HCT116 (cell line): ENCODE data around the gene TENT5A. TPM values are rescaled to one million over a fixed set of nuclear protein-coding genes. Genes with fewer than 3 reads are reported as not detected.

Experiments used
- ATAC-seq: fragments of 200-7000 bp; cut with Tn5 transposase; 2 replicates; pipeline ENCODE4 v1.9.1; 2020; ENCODE audit warnings: mild to moderate bottlenecking, moderate library complexity
- BruUV-seq: library from RNA; stranded (reverse); fragments of 400-500 nt; replicated peaks from 2 replicates; lab custom pipeline; 2021; lab: Mats Ljungman, UMichigan
- CTCF ChIA-PET: fragments of 300-600 bp; sonication (Branson Sonifier 250); formaldehyde crosslinking; loops from one replicate; lab custom pipeline; 2021; ENCODE audit warnings: antibody characterized with exemption; lab: Charles Lee
- POLR2A ChIA-PET: fragments of 300-600, 350-600 bp; sonication (Branson Sonifier 250); formaldehyde crosslinking; loops from one replicate; lab custom pipeline; 2021; ENCODE audit warnings: antibody characterized with exemption; lab: Charles Lee
- RAD21 ChIA-PET, 2 experiments: fragments of 300-600 bp; sonication (Branson Sonifier 250); formaldehyde crosslinking; loops; one replicate each; lab custom pipeline; 2023; ENCODE audit warnings: low total read pairs in 2 of 2; ENCODE audit not compliant: uncharacterized antibody in 2 of 2, unreplicated experiment in 2 of 2, low non-redundant PET in 1 of 2; lab: Charles Lee
- DNase-seq: peaks from one replicate; pipeline ENCODE4 v3.0.0-alpha.2; 2010; ENCODE audit warnings: low read depth, low spot score
- H2AFZ ChIP-seq: fragments of 200-600 bp; shearing (Covaris generic), sonication (generic); 2 replicates; pipeline ENCODE4 v1.6.1; 2017; ENCODE audit warnings: low read depth, mixed run types, mixed read lengths, antibody characterized with exemption, low read length; ENCODE audit not compliant: poor library complexity, severe bottlenecking
- H3K27ac ChIP-seq: 2 replicates; pipeline ENCODE4 v1.5.1; 2012; ENCODE audit warnings: low read depth, low read length
- H3K27me3 ChIP-seq: fragments of 200-600 bp; sonication (generic); 2 replicates; pipeline ENCODE4 v1.6.1; 2016; ENCODE audit warnings: mixed run types, low read length, mixed read lengths; ENCODE audit not compliant: insufficient read depth
- H3K36me3 ChIP-seq, 2 experiments: fragments of 200-500 bp in 1 of 2; fragments of 200-600 bp in 1 of 2; sonication (Bioruptor generic) in 1 of 2; sonication (generic) in 1 of 2; 2 replicates each; pipeline versions ENCODE4 v1.5.1 to v1.6.1; 2014 to 2016; ENCODE audit warnings: low read length in 2 of 2, inconsistent platforms in 1 of 2, mixed read lengths in 1 of 2, mixed run types in 1 of 2; ENCODE audit not compliant: insufficient read depth in 2 of 2, control insufficient read depth in 1 of 2
- H3K4me1 ChIP-seq, 2 experiments: fragments of 200-600 bp in 1 of 2; sonication (generic) in 1 of 2; 2 replicates each; pipeline versions ENCODE4 v1.5.1 to v1.6.1; 2012 to 2017; ENCODE audit warnings: low read length in 2 of 2, inconsistent platforms in 1 of 2, mild to moderate bottlenecking in 1 of 2, mixed read lengths in 1 of 2, mixed run types in 1 of 2, moderate library complexity in 1 of 2; ENCODE audit not compliant: insufficient read depth in 2 of 2, control insufficient read depth in 1 of 2
- H3K4me2 ChIP-seq: fragments of 200-600 bp; sonication (generic); 2 replicates; pipeline ENCODE4 v1.6.1; 2017; ENCODE audit warnings: mixed run types, low read length, mixed read lengths
- H3K4me3 ChIP-seq, 2 experiments: fragments of 200-600 bp in 1 of 2; sonication (generic) in 1 of 2; replicated peaks in 1 of 2; 2 replicates each; pipeline ENCODE4 v1.5.1; 2011 to 2016; ENCODE audit warnings: low read length in 2 of 2, control low read depth in 1 of 2, low read depth in 1 of 2, mild to moderate bottlenecking in 1 of 2, mixed read lengths in 1 of 2, mixed run types in 1 of 2
- H3K79me2 ChIP-seq: fragments of 200-600 bp; sonication (generic); 2 replicates; pipeline ENCODE4 v1.6.1; 2017; ENCODE audit warnings: mild to moderate bottlenecking, mixed run types, low read length, moderate library complexity, mixed read lengths; ENCODE audit not compliant: insufficient read depth
- H3K9ac ChIP-seq: fragments of 200-600 bp; sonication (generic); 2 replicates; pipeline ENCODE4 v1.6.1; 2016; ENCODE audit warnings: low read length, mixed read lengths
- H3K9me2 ChIP-seq: fragments of 200-600 bp; sonication (generic), shearing (Covaris generic); 2 replicates; pipeline ENCODE4 v1.6.1; 2017; ENCODE audit warnings: mixed run types, mild to moderate bottlenecking, moderate library complexity; ENCODE audit not compliant: insufficient read depth
- H3K9me3 ChIP-seq, 2 experiments: fragments of 200-500 bp in 1 of 2; fragments of 200-600 bp in 1 of 2; sonication (Bioruptor generic) in 1 of 2; sonication (generic) in 1 of 2; 2 replicates each; pipeline ENCODE4 v1.6.1; 2014 to 2017; ENCODE audit warnings: low read length in 2 of 2, mixed read lengths in 2 of 2, inconsistent platforms in 1 of 2, low read depth in 1 of 2, mild to moderate bottlenecking in 1 of 2, mixed run types in 1 of 2, moderate library complexity in 1 of 2; ENCODE audit not compliant: control insufficient read depth in 1 of 2, insufficient read depth in 1 of 2
- H4K20me1 ChIP-seq: fragments of 200-600 bp; sonication (generic), shearing (Covaris generic); 2 replicates; pipeline ENCODE4 v1.6.1; 2017; ENCODE audit warnings: mixed run types, mild to moderate bottlenecking, moderate library complexity; ENCODE audit not compliant: insufficient read depth
- CBX3 ChIP-seq: IDR thresholded peaks from 2 replicates; pipeline ENCODE4 v1.6.1; 2012; ENCODE audit warnings: low read depth
- CEBPB ChIP-seq: IDR thresholded peaks from 2 replicates; pipeline ENCODE4 v1.6.1; 2012; ENCODE audit warnings: low read depth
- ELF1 ChIP-seq: IDR thresholded peaks from 2 replicates; pipeline ENCODE4 v1.6.1; 2012; ENCODE audit warnings: low read depth, borderline replicate concordance
- EZH2phosphoT487 ChIP-seq: fragments of 200-600 bp; IDR thresholded peaks from 2 replicates; pipeline ENCODE4 v1.6.1; 2018; ENCODE audit warnings: antibody characterized with exemption, borderline replicate concordance
- intact Hi-C: fragments of 100-400 bp; cut with micrococcal nuclease; formaldehyde crosslinking; loops from 2 replicates; pipeline ENCODE4 v1.10.0; 2022
- total RNA-seq: library from RNA; stranded (reverse); gene quantifications from one replicate; pipeline ENCODE4 v1.2.1, GENCODE V29; 2021; ENCODE audit not compliant: unreplicated experiment

Gene TENT5A
- total RNA-seq, 1 experiment from 2014 or later = 11.2 TPM

DNA sequence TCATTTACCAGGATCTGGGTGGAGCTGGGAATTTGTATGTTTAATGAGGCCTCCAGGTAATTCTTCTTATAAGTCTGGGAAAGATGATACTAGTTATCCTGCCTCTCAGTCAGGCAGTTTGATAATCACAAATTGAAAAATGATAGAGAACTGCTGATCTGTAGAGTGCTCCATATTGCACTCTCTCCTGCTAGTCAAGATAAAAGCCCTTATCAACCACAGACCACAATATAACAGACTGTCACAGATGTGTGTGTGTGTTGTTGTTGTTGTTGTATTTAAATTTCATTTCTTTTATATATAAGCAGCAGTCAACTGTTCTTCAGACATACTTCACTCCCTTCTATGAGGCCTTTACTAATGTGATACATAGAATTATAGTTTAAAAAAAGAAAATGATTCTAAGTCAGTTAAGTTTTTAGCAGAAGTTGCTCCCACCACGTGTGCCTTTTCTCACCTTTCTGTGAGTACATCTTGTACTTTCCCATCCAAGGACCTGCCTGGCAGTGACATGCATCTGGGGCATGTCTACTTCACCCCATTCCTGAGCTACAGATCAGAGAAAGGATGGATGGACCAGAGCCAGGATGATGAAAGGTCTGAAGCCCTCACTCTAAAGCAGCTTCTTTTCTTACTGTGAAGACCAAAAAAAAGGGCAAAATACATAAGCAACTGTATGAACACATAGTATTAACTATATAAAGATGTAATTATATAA, 29.8 kb downstream of the TENT5A start:
- no peak for DNase-seq
- CTCF ChIA-PET = no interaction called here

DNA sequence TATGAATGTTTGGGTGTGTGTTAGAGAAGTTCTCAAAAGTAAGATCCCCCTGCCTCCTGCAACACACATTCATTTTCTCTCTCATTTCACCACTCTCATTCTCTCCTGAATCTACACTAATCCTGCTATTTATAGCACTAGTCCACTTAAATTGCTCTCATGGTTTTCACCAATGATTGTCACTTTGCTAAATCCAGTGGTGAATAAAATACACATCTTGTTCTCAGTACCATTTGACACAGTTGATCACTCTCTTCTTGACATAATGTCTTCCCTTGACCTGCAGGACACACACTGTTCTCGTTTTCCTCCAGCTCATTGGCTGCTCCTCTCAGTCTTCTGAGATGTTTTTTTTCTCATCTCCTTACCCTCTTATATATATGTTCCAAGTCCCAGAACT, 32.1 kb downstream of the TENT5A start:
- BruUV-seq = no TSS peak
- intact Hi-C loops = no loop called here
- Histone ChIP-seq H3K36me3 (no peaks in the 10 kb centered on the region), H4K20me1 (no peaks in the 10 kb centered on the region), H3K27me3 (no peaks in the 10 kb centered on the region), H3K9me2 (no peaks in the 10 kb centered on the region), H3K4me3 (no peak overlapping the region), H2AFZ (no peak overlapping the region), H3K9ac (no peak overlapping the region), H3K79me2 (no peaks in the 10 kb centered on the region), H3K4me2 (no peak overlapping the region), H3K4me1 (no peaks in the 10 kb centered on the region), H3K9me3 (no peaks in the 10 kb centered on the region), H3K27ac (no peak overlapping the region)
- ChIA-PET RAD21 (no interaction called here), CTCF (no interaction called here), POLR2A (no interaction called here)
- TF ChIP-seq CEBPB (no peak), ELF1 (no peak), CBX3 (no peak), EZH2phosphoT487 (no peak)
- DNase-seq = no peak
- no peak for ATAC-seq

More for the DNA sequence above, 29.8 kb downstream of the TENT5A start:
- RAD21 ChIA-PET = no interaction called here
- intact Hi-C loops = no loop called here
- Histone ChIP-seq H2AFZ (no peak overlapping the region), H3K4me3 (no peak overlapping the region), H3K9me3 (no peaks in the 10 kb centered on the region), H3K27ac (no peak overlapping the region), H3K4me1 (no peaks in the 10 kb centered on the region), H3K9ac (no peak overlapping the region), H3K36me3 (no peaks in the 10 kb centered on the region), H4K20me1 (no peaks in the 10 kb centered on the region), H3K4me2 (no peak overlapping the region)
- BruUV-seq = no TSS peak
- POLR2A ChIA-PET = no interaction called here
- TF ChIP-seq CBX3 = no peak
- TF ChIP-seq, all 23 proteins: peak for 0
- no peaks in the 10 kb centered on the region for H3K9me2 ChIP-seq
- no peaks in the 10 kb centered on the region for H3K27me3 ChIP-seq
- no peak for ATAC-seq
- no peaks in the 10 kb centered on the region for H3K79me2 ChIP-seq
